Tibial nerve (tissue), 4 donors: ENCODE results near the gene MTA2. TPM values are rescaled to one million over a fixed set of nuclear protein-coding genes. Genes with fewer than 3 reads are reported as not detected.
A peak's percentile ranks its signal among the peaks of the same experiment; 100 is the strongest.

ENCODE experiments used
- DNase-seq, 2 donors: peaks; one replicate each; pipeline ENCODE4 v3.0.0-alpha.2; 2019; ENCODE audit warnings: low spot score in 2 of 2
- H3K27ac ChIP-seq, 4 donors: fragments of 200-600 bp; sonication (generic) in 3 of 4; one replicate each; pipeline ENCODE4 v1.5.1; 2017 to 2019; ENCODE audit warnings: mild to moderate bottlenecking in 1 of 4
- H3K27me3 ChIP-seq, 2 donors: fragments of 200-600 bp; sonication (generic) in 1 of 2; one replicate each; pipeline versions ENCODE4 v1.5.1 to v1.6.0; 2017 to 2019
- H3K36me3 ChIP-seq, 3 donors: fragments of 200-600 bp; sonication (generic); one replicate each; pipeline ENCODE4 v1.5.1; 2018 to 2019
- H3K4me1 ChIP-seq, 4 donors: fragments of 200-600 bp; sonication (generic) in 3 of 4; one replicate each; pipeline ENCODE4 v1.5.1; 2017 to 2019
- H3K4me3 ChIP-seq, 4 donors: fragments of 200-600 bp; sonication (generic) in 3 of 4; one replicate each; pipeline ENCODE4 v1.5.1; 2017 to 2019; ENCODE audit warnings: mild to moderate bottlenecking in 1 of 4, moderate library complexity in 1 of 4
- H3K9me3 ChIP-seq, 4 donors: fragments of 200-600 bp; sonication (generic) in 3 of 4; one replicate each; pipeline ENCODE4 v1.5.1; 2017 to 2019
- EP300 ChIP-seq, 2 donors: sonication (generic); formaldehyde crosslinking; IDR thresholded peaks; one replicate each; pipeline ENCODE4 v1.6.1; 2017; ENCODE audit warnings: antibody characterized with exemption in 2 of 2, mild to moderate bottlenecking in 1 of 2
- POLR2A ChIP-seq, 2 donors: fragments of 450-650 bp; IDR thresholded peaks; one replicate each; pipeline ENCODE4 v1.6.1; 2017; ENCODE audit warnings: antibody characterized with exemption in 2 of 2, mild to moderate bottlenecking in 2 of 2, moderate library complexity in 2 of 2
- WGBS, 2 donors: methylation state at CpG; one replicate each; pipeline ENCODE4 v1.1.5; 2018; 5-methylcytosine and 5-hydroxymethylcytosine counted together
- total RNA-seq, 4 donors: library from RNA; depleted of rRNA; stranded (reverse); fragments of >200 nt; gene quantifications; one replicate each; pipeline ENCODE4 v1.1.0, GENCODE V29; 2016
- TF ChIP-seq, protein P1 (sequence below), 5 experiments: fragments of 200-600 bp in 3 of 5; fragments of 450-650 bp in 2 of 5; sonication (generic) in 3 of 5; IDR thresholded peaks; one replicate each; pipeline ENCODE4 v1.5.1; 2016 to 2019; ENCODE audit warnings: antibody characterized with exemption in 5 of 5, mild to moderate bottlenecking in 3 of 5, moderate library complexity in 2 of 5

The MTA2 gene
- total RNA-seq, 4 donors from 2014 or later: 79.5 to 95.3 (median 88.8) TPM

DNA sequence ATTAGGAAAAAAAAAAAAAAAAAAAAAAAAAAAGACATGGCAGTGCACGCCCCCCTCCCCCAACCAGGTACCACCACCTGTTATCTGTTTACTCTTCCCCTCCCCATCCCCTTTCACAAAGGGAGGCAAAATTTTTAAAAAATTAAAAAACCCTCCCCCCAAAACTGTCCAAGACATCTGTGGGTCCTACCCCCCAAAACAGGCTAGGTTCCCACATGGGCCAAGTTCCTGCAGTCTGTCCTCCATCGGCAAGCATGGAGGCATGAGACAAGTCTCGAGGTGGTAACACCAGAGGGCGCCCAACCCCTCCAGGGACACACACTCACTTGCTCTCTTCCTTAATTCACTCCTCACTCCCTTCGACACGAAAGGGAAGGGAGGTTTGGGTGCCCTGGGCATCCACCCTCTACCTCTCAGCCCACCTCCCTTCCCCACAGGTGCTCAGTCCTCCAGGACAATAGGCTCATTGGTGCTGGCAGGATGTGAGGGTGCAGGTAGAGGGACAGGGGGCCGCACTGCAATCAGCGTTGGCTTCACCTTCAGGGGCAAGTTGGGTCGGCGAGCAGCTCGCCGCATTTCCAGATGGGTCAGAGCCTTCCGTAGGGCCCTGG lies 8.1 kb downstream of the MTA2 start:
- H3K27me3 ChIP-seq: no peaks in the 10 kb centered on the region
- no peak for TF ChIP-seq POLR2A (IDR thresholded peaks at IDR 0.05)
- TF ChIP-seq, protein P1, sequence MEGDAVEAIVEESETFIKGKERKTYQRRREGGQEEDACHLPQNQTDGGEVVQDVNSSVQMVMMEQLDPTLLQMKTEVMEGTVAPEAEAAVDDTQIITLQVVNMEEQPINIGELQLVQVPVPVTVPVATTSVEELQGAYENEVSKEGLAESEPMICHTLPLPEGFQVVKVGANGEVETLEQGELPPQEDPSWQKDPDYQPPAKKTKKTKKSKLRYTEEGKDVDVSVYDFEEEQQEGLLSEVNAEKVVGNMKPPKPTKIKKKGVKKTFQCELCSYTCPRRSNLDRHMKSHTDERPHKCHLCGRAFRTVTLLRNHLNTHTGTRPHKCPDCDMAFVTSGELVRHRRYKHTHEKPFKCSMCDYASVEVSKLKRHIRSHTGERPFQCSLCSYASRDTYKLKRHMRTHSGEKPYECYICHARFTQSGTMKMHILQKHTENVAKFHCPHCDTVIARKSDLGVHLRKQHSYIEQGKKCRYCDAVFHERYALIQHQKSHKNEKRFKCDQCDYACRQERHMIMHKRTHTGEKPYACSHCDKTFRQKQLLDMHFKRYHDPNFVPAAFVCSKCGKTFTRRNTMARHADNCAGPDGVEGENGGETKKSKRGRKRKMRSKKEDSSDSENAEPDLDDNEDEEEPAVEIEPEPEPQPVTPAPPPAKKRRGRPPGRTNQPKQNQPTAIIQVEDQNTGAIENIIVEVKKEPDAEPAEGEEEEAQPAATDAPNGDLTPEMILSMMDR (IDR thresholded peaks at IDR 0.05): peak; percentile 55 to 75 (median 66)
- no peaks in the 10 kb centered on the region for H3K9me3 ChIP-seq
- H3K4me3 ChIP-seq: peak overlapping the region in 1 of 4 donors; percentile 8
- peaks cover 8 to 55% (median 22%) of the 10 kb centered on the region in 3 donors for H3K36me3 ChIP-seq
- H3K4me1 ChIP-seq: peaks cover 1 to 66% (median 30%) of the 10 kb centered on the region in 4 donors
- 44 to 53% methylated on average over 13 of the region's 13 CpGs for WGBS, 2 donors
- H3K27ac ChIP-seq: peak overlapping the region; percentile 94 to 99 (median 96)
- DNase-seq: peak; percentile 71 to 80

DNA sequence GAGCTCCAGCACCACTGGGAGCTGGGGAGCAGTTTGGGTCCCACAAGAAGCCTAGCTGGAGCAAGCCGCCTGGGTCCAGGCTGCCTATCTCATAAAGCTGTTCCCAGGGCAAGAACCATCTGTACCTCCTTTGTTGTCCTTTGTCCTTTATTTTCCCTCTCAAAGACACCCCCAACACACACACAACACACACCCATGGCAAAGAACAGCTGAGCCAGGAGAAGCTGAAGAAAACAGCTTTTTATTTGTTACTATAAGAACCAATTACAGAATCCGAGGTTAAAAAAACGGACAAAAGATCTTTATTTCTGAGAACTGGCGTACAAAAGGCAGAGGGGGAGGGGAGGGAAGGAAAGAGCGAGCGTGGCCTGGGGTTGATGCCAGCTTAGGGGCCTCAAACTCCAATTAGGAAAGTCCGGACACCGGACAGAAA lies 8.7 kb downstream of the MTA2 start:
- Histone ChIP-seq H3K27ac (peak overlapping the region; percentile 94 to 99 (median 96)), H3K4me1 (peaks cover 0 to 60% (median 26%) of the 10 kb centered on the region in 4 donors), H3K36me3 (peaks cover 8 to 56% (median 18%) of the 10 kb centered on the region in 3 donors), H3K27me3 (no peaks in the 10 kb centered on the region), H3K9me3 (no peaks in the 10 kb centered on the region), H3K4me3 (peak overlapping the region in 2 of 4 donors; percentile 8 to 69)
- TF ChIP-seq POLR2A (IDR thresholded peaks at IDR 0.05) (peak in 1 of 2 donors; percentile 47), EP300 (IDR thresholded peaks at IDR 0.05) (peak; percentile 48 to 80)
- TF ChIP-seq, protein P1 (IDR thresholded peaks at IDR 0.05): no peak
- 45 to 47% methylated on average over 8 of the region's 8 CpGs for WGBS, 2 donors
- no peak for DNase-seq

DNA sequence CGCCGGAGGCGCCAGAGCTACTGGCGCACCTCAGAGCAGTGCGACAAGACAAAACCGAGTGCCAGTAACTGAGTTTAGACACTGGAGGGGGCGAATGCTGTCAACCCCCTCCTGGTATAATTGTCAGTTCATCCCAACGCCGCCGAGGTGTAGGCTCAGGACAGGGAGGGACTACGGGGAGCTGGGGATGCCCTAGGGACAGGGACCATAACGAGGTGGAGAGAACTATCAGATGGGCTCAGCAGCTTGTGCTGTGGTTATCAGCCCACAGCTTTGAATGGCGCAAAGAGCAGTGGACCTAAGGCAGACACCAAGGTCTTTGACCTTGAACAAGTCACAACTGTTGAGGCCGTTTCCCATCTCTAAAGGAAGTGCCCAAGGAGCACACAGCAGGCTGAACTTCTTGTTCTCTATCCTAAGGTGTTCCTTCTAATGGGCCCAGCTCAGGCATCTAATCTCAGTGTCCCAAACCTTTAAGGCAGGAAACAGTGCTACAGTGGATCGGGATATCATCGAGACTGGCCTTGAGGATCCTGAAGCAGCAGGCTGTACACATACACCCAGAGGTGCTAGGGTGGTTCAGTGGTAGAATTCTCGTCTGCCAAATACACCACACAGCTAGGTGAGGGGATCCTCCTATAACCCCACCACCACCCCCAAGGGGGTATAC lies 9.4 kb downstream of the MTA2 start:
- no peak for DNase-seq
- TF ChIP-seq POLR2A (IDR thresholded peaks at IDR 0.05) (no peak), EP300 (IDR thresholded peaks at IDR 0.05) (no peak)
- TF ChIP-seq, protein P1 (IDR thresholded peaks at IDR 0.05): peak in 1 of 5 experiments; percentile 7
- 11 to 17% methylated on average over 14 to 17 of the region's 17 CpGs for WGBS, 2 donors
- H3K27ac ChIP-seq: peak overlapping the region; percentile 94 to 99 (median 96)
- peak overlapping the region; percentile 61 to 91 (median 70) for H3K4me3 ChIP-seq
- H3K9me3 ChIP-seq: no peaks in the 10 kb centered on the region
- no peaks in the 10 kb centered on the region for H3K27me3 ChIP-seq
- peaks cover 0 to 53% (median 26%) of the 10 kb centered on the region in 4 donors for H3K4me1 ChIP-seq
- peaks cover 8 to 56% (median 14%) of the 10 kb centered on the region in 3 donors for H3K36me3 ChIP-seq

DNA sequence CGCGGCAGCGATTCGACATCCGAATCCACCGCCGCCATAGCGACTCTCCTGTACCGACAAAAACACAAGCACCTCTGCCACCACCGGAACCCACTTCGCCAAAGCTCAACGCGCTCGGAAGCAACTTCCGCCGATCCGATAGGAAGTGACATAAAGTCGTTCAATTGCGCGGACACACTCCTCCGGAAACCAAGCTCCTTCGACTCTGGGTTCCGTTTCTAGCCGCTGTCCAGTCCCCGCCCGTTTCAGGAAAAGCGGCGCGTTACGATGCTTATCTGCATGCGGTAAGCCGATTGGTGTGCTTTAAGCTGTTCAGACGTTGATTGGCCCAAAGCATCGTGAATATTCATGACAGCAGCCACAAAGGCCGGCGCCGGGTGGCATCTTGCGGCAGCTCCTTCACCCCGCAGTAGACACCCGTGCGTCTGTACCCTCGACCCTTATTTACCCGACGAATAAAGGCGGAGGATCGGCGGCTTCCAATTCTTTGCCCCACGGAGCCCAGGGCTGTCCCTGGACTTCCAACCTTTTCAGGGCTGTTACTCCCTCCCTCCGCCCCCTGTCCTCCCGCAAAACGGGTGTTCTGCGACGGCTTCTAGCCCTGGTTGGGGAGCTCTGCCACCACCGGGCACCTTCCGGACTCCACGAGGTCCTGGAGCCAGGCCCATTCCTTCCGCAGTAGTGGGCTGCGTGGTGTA lies 10.1 kb downstream of the MTA2 start, which contains the start of gene TUT1:
TUT1 (minus strand) TSS at position 76 of the 698 bp plus-strand sequence; CDS start at position 38, 38 bp downstream.
- peak; percentile 93 to 96 for DNase-seq
- Histone ChIP-seq H3K36me3 (peaks cover 7 to 56% (median 14%) of the 10 kb centered on the region in 3 donors), H3K27ac (peak within 1 kb of the TSS; percentile 94 to 99 (median 96)), H3K4me3 (peak within 1 kb of the TSS; percentile 61 to 91 (median 70)), H3K27me3 (no peaks in the 10 kb centered on the region), H3K9me3 (no peaks in the 10 kb centered on the region), H3K4me1 (peaks cover 0 to 49% (median 26%) of the 10 kb centered on the region in 4 donors)
- TF ChIP-seq, protein P1 (IDR thresholded peaks at IDR 0.05): peak in 1 of 5 experiments; percentile 41
- TF ChIP-seq POLR2A (IDR thresholded peaks at IDR 0.05): peak; percentile 66 to 96
- peak; percentile 73 to 98 for TF ChIP-seq EP300 (IDR thresholded peaks at IDR 0.05)
- 0 to 1% methylated on average over 51 to 53 of the region's 58 CpGs for WGBS, 2 donors
